Common myeloid progenitor, CD34-positive (primary cell): ENCODE measurements around the gene EHD3.

Experiments used
- CTCF ChIA-PET: fragments of 350-600 bp; sonication (Branson Sonifier 250); formaldehyde crosslinking; loops from one replicate; lab custom pipeline; 2021; ENCODE audit warnings: antibody characterized with exemption; lab: Charles Lee
- POLR2A ChIA-PET: fragments of 350-600 bp; sonication (Branson Sonifier 250); formaldehyde crosslinking; loops from one replicate; lab custom pipeline; 2021; ENCODE audit warnings: antibody characterized with exemption; lab: Charles Lee
- DNase-seq, 3 donors: peaks; one replicate each; pipeline versions ENCODE4 v3.0.0 to v3.0.0-alpha.2; 2013
- H3K27ac ChIP-seq, 2 experiments: 1 replicate in 1 of 2; 2 replicates in 1 of 2; pipeline ENCODE4 v1.7.0; 2013; ENCODE audit warnings: inconsistent platforms in 2 of 2, low read length in 2 of 2, mild to moderate bottlenecking in 2 of 2, low read depth in 1 of 2, moderate library complexity in 1 of 2; ENCODE audit not compliant: severe bottlenecking in 2 of 2, insufficient read depth in 1 of 2, poor library complexity in 1 of 2
- H3K27me3 ChIP-seq, 5 experiments: replicated peaks in 2 of 5; 1 replicate in 3 of 5; 2 replicates in 2 of 5; pipeline versions ENCODE4 v1.6.1 to v1.7.0; 2013; ENCODE audit warnings: low read length in 4 of 5, mild to moderate bottlenecking in 2 of 5, moderate library complexity in 2 of 5, inconsistent platforms in 1 of 5; ENCODE audit not compliant: insufficient read depth in 5 of 5, control insufficient read depth in 4 of 5
- H3K36me3 ChIP-seq, 4 experiments: 1 replicate in 2 of 4; 2 replicates in 2 of 4; pipeline versions ENCODE4 v1.6.1 to v1.7.0; 2013; ENCODE audit warnings: low read length in 3 of 4, control low read depth in 1 of 4, mild to moderate bottlenecking in 1 of 4; ENCODE audit not compliant: control insufficient read depth in 4 of 4, insufficient read depth in 4 of 4
- H3K4me1 ChIP-seq, 4 experiments: 1 replicate in 3 of 4; 2 replicates in 1 of 4; pipeline versions ENCODE4 v1.6.1 to v1.7.1; 2013; ENCODE audit warnings: low read length in 3 of 4, mild to moderate bottlenecking in 3 of 4, control low read depth in 1 of 4, inconsistent platforms in 1 of 4, moderate library complexity in 1 of 4; ENCODE audit not compliant: control insufficient read depth in 4 of 4, insufficient read depth in 4 of 4; ENCODE audit errors: control extremely low read depth in 1 of 4
- H3K4me3 ChIP-seq, 7 experiments: 1 replicate in 4 of 7; 2 replicates in 3 of 7; pipeline versions ENCODE4 v1.5.1 to v1.7.0; 2013; ENCODE audit warnings: mild to moderate bottlenecking in 7 of 7, low read length in 6 of 7, moderate library complexity in 6 of 7, inconsistent platforms in 2 of 7, low read depth in 2 of 7, control low read depth in 1 of 7; ENCODE audit not compliant: insufficient read depth in 4 of 7, control insufficient read depth in 1 of 7; ENCODE audit errors: extremely low read depth in 1 of 7
- H3K9me3 ChIP-seq, 5 experiments: 1 replicate in 4 of 5; 2 replicates in 1 of 5; pipeline versions ENCODE4 v1.6.1 to v1.7.1; 2013; ENCODE audit warnings: low read length in 4 of 5, mild to moderate bottlenecking in 2 of 5, inconsistent platforms in 1 of 5, low read depth in 1 of 5, moderate library complexity in 1 of 5; ENCODE audit not compliant: control insufficient read depth in 4 of 5, insufficient read depth in 2 of 5; ENCODE audit errors: control extremely low read depth in 1 of 5
- WGBS: methylation state at CpG from one replicate; pipeline ENCODE4 v1.1.5; 2013; ENCODE audit not compliant: insufficient coverage; 5-methylcytosine and 5-hydroxymethylcytosine counted together

The EHD3 gene

GRCh38 chr2:31192396-31192795, 41.6 kb upstream of the EHD3 start:
- Histone ChIP-seq H3K27ac (no peak overlapping the region), H3K9me3 (no peaks in the 10 kb centered on the region), H3K27me3 (no peaks in the 10 kb centered on the region), H3K4me3 (no peak overlapping the region), H3K4me1 (no peaks in the 10 kb centered on the region), H3K36me3 (peaks cover 0 to 19% (median 1%) of the 10 kb centered on the region in 4 experiments)
- ChIA-PET CTCF (interaction anchor here (1.2 kb wide), 1 partner anchor 22 kb away, joined by 4 read pairs; no protein-coding TSS in a partner anchor), POLR2A (no interaction called here)
- 95% methylated on average over 2 of the region's 2 CpGs for WGBS
- DNase-seq, result no peak

GRCh38 chr2:31192851-31193392, 41.0 kb upstream of the EHD3 start:
- no peaks in the 10 kb centered on the region for H3K27me3 ChIP-seq
- 96% methylated on average over 12 of the region's 12 CpGs for WGBS
- CTCF ChIA-PET, result interaction anchor here (1.2 to 1.5 kb wide), 2 partner anchors 23 to 100 kb away, joined by 4 to 5 read pairs; no protein-coding TSS in a partner anchor

GRCh38 chr2:31193806-31194205, 40.1 kb upstream of the EHD3 start:
- POLR2A ChIA-PET, result no interaction called here
- Histone ChIP-seq H3K4me3 (no peak overlapping the region), H3K9me3 (no peaks in the 10 kb centered on the region), H3K4me1 (no peaks in the 10 kb centered on the region), H3K27me3 (no peaks in the 10 kb centered on the region), H3K27ac (no peak overlapping the region), H3K36me3 (peaks cover 0 to 19% (median 1%) of the 10 kb centered on the region in 4 experiments)
- CTCF ChIA-PET, result interaction anchor here (1.2 to 1.5 kb wide), 3 partner anchors 15 to 99 kb away, joined by 3 to 5 read pairs (median 4); no protein-coding TSS in a partner anchor
- WGBS, result 100% methylated on average over 4 of the region's 4 CpGs
- no peak for DNase-seq

More at GRCh38 chr2:31192851-31193392, 41.0 kb upstream of the EHD3 start:
- no peak overlapping the region for H3K4me3 ChIP-seq
- POLR2A ChIA-PET, result no interaction called here
- no peaks in the 10 kb centered on the region for H3K9me3 ChIP-seq
- peaks cover 0 to 19% (median 1%) of the 10 kb centered on the region in 4 experiments for H3K36me3 ChIP-seq
- DNase-seq, result no peak
- H3K4me1 ChIP-seq, result no peaks in the 10 kb centered on the region
- H3K27ac ChIP-seq, result no peak overlapping the region

GRCh38 chr2:31196622-31197021, 37.3 kb upstream of the EHD3 start:
- Histone ChIP-seq H3K9me3 (no peaks in the 10 kb centered on the region), H3K4me3 (no peak overlapping the region), H3K27ac (no peak overlapping the region), H3K27me3 (no peaks in the 10 kb centered on the region), H3K36me3 (peaks cover 0 to 21% (median 1%) of the 10 kb centered on the region in 4 experiments), H3K4me1 (no peaks in the 10 kb centered on the region)
- 100% methylated on average over 1 of the region's 2 CpGs for WGBS
- DNase-seq, result no peak
- CTCF ChIA-PET, result no interaction called here
- POLR2A ChIA-PET, result no interaction called here

- H3K9me3 ChIP-seq, result no peaks in the 10 kb centered on the region
- 100% methylated on average over 2 of the region's 4 CpGs for WGBS
- ChIA-PET CTCF (no interaction called here), POLR2A (no interaction called here)
- no peak for DNase-seq
- no peak overlapping the region for H3K27ac ChIP-seq
- no peaks in the 10 kb centered on the region for H3K27me3 ChIP-seq
- H3K36me3 ChIP-seq, result peaks cover 0 to 21% (median under 1%) of the 10 kb centered on the region in 4 experiments
- no peak overlapping the region for H3K4me3 ChIP-seq
- no peaks in the 10 kb centered on the region for H3K4me1 ChIP-seq
Measured at GRCh38 chr2:31197166-31197565, 36.8 kb upstream of the EHD3 start.

- no peak for DNase-seq
- POLR2A ChIA-PET, result no interaction called here
- H3K27me3 ChIP-seq, result no peaks in the 10 kb centered on the region
- H3K9me3 ChIP-seq, result no peaks in the 10 kb centered on the region
- CTCF ChIA-PET, result interaction anchor here (0.7 kb wide), 1 partner anchor 28 kb away, joined by 3 read pairs; no protein-coding TSS in a partner anchor
- peaks cover 0 to 18% (median 0%) of the 10 kb centered on the region in 4 experiments for H3K36me3 ChIP-seq
- no peaks in the 10 kb centered on the region for H3K4me1 ChIP-seq
- no peak overlapping the region for H3K27ac ChIP-seq
- no peak overlapping the region for H3K4me3 ChIP-seq
- 100% methylated on average over 2 of the region's 2 CpGs for WGBS
Measured at GRCh38 chr2:31197669-31198068, 36.3 kb upstream of the EHD3 start.

- Histone ChIP-seq H3K27me3 (no peaks in the 10 kb centered on the region), H3K9me3 (no peaks in the 10 kb centered on the region), H3K36me3 (peaks cover 0 to 16% (median 0%) of the 10 kb centered on the region in 4 experiments), H3K4me3 (no peak overlapping the region), H3K27ac (no peak overlapping the region), H3K4me1 (no peaks in the 10 kb centered on the region)
- no peak for DNase-seq
- POLR2A ChIA-PET, result no interaction called here
- WGBS, result 83% methylated on average over 1 of the region's 4 CpGs
- CTCF ChIA-PET, result no interaction called here
Measured at GRCh38 chr2:31199206-31199605, 34.7 kb upstream of the EHD3 start.
